HFFc6 (cell line): ENCODE results near the gene ACER3. TPM values are rescaled to one million over a fixed set of nuclear protein-coding genes. Genes with fewer than 3 reads are reported as not detected.
A peak's percentile ranks its signal among the peaks of the same experiment; 100 is the strongest.

ENCODE experiments used
- DNase-seq: peaks from one replicate; pipeline ENCODE4 v3.0.0-alpha.2; 2018
- H3K27ac Mint-ChIP-seq: 2 replicates; pipeline ENCODE4 v1.8.0; 2020; ENCODE audit warnings: mild to moderate bottlenecking, mixed read lengths
- H3K27me3 Mint-ChIP-seq: 2 replicates; pipeline ENCODE4 v1.8.0; 2021; ENCODE audit warnings: mild to moderate bottlenecking, moderate library complexity, mixed read lengths; ENCODE audit not compliant: insufficient read depth
- H3K36me3 Mint-ChIP-seq: 2 replicates; pipeline ENCODE4 v1.8.0; 2021; ENCODE audit warnings: low read depth, mixed read lengths
- H3K4me1 Mint-ChIP-seq: 2 replicates; pipeline ENCODE4 v1.8.0; 2020; ENCODE audit warnings: low read depth, mixed read lengths
- H3K4me3 Mint-ChIP-seq: 2 replicates; pipeline ENCODE4 v1.8.0; 2020; ENCODE audit warnings: mild to moderate bottlenecking, moderate library complexity, mixed read lengths
- H3K9me3 Mint-ChIP-seq: 2 replicates; pipeline ENCODE4 v1.8.0; 2020; ENCODE audit warnings: mild to moderate bottlenecking, mixed read lengths
- CTCF ChIP-seq: fragments of 200-600 bp; sonication (generic); IDR thresholded peaks from 2 replicates; pipeline ENCODE4 v1.5.0; 2021; ENCODE audit warnings: antibody characterized with exemption, mild to moderate bottlenecking
- total RNA-seq, 6 experiments: library from RNA; stranded (reverse); fragmentation: NEBNext Ultra II Directional; extraction: Animal tissue kit (Norgen Biotek cat#: 25700); gene quantifications; 2 replicates in 1 of 6; 3 replicates in 5 of 6; pipeline ENCODE4 v1.2.3, GENCODE V29; 2021

The ACER3 gene
- total RNA-seq, 6 experiments from 2014 or later: 13.9 to 18.2 (median 15.3) TPM

GRCh38 chr11:76927160-76927559 is 66.4 kb downstream of the ACER3 start:
- no peak for TF ChIP-seq CTCF
- Mint-ChIP-seq H3K36me3 (no peaks in the 10 kb centered on the region), H3K9me3 (no peaks in the 10 kb centered on the region), H3K4me1 (no peaks in the 10 kb centered on the region), H3K27me3 (no peaks in the 10 kb centered on the region), H3K27ac (no peak overlapping the region), H3K4me3 (no peak overlapping the region)
- no peak for DNase-seq

GRCh38 chr11:76935042-76935441 is 74.3 kb downstream of the ACER3 start:
- H3K27me3 Mint-ChIP-seq: no peaks in the 10 kb centered on the region; the same call in 1 of the 2 replicates
- H3K4me3 Mint-ChIP-seq: no peak overlapping the region

GRCh38 chr11:76939219-76939631 is 78.5 kb downstream of the ACER3 start:
- H3K36me3 Mint-ChIP-seq: peaks cover 11% of the 10 kb centered on the region
- TF ChIP-seq CTCF: no peak
- peaks cover 14% of the 10 kb centered on the region for H3K9me3 Mint-ChIP-seq
- H3K27ac Mint-ChIP-seq: no peak overlapping the region
- no peaks in the 10 kb centered on the region; the same call in 1 of the 2 replicates for H3K27me3 Mint-ChIP-seq
- peaks cover 10% of the 10 kb centered on the region for H3K4me1 Mint-ChIP-seq
- peak; percentile 0 for DNase-seq
- H3K4me3 Mint-ChIP-seq: no peak overlapping the region

More at GRCh38 chr11:76935042-76935441, 74.3 kb downstream of the ACER3 start:
- Mint-ChIP-seq H3K9me3 (peaks cover 12% of the 10 kb centered on the region), H3K36me3 (peaks cover 7% of the 10 kb centered on the region; the same call in 1 of the 2 replicates), H3K4me1 (peaks cover 10% of the 10 kb centered on the region), H3K27ac (no peak overlapping the region)
- TF ChIP-seq CTCF: no peak
- no peak for DNase-seq

- Mint-ChIP-seq H3K27me3 (no peaks in the 10 kb centered on the region), H3K36me3 (peaks cover 17% of the 10 kb centered on the region), H3K4me1 (peaks cover 1% of the 10 kb centered on the region; the same call in 1 of the 2 replicates), H3K4me3 (no peak overlapping the region), H3K27ac (no peak overlapping the region), H3K9me3 (peaks cover 10% of the 10 kb centered on the region; the same call in 1 of the 2 replicates)
- no peak for TF ChIP-seq CTCF
- no peak for DNase-seq
Observed at GRCh38 chr11:76944225-76944624, 83.5 kb downstream of the ACER3 start.

- H3K27me3 Mint-ChIP-seq: no peaks in the 10 kb centered on the region
Observed at GRCh38 chr11:76946223-76946622, 85.5 kb downstream of the ACER3 start.

More at GRCh38 chr11:76946223-76946622, 85.5 kb downstream of the ACER3 start:
- Mint-ChIP-seq H3K36me3 (peaks cover 17% of the 10 kb centered on the region), H3K27ac (no peak overlapping the region), H3K9me3 (peaks cover 10% of the 10 kb centered on the region; the same call in 1 of the 2 replicates), H3K4me3 (no peak overlapping the region), H3K4me1 (no peaks in the 10 kb centered on the region)
- TF ChIP-seq CTCF: no peak
- DNase-seq: no peak
